Neuronal stem cell (in vitro differentiated cells): ENCODE measurements around the gene C10orf95.

Source experiments
- DNase-seq: peaks from one replicate; pipeline ENCODE4 v3.0.0-alpha.2; 2013; ENCODE audit warnings: low spot score
- H2AFZ ChIP-seq: one replicate; pipeline ENCODE4 v1.6.1; 2013; ENCODE audit warnings: mild to moderate bottlenecking, low read length, inconsistent platforms
- H2AK5ac ChIP-seq: 2 replicates; pipeline ENCODE4 v1.6.1; 2013; ENCODE audit warnings: low read depth, mild to moderate bottlenecking, inconsistent platforms, low read length, moderate library complexity, mixed read lengths
- H2BK120ac ChIP-seq: 2 replicates; pipeline ENCODE4 v1.6.1; 2013; ENCODE audit warnings: low read depth, mild to moderate bottlenecking, inconsistent platforms, low read length, moderate library complexity, mixed read lengths
- H2BK12ac ChIP-seq: one replicate; pipeline ENCODE4 v1.6.1; 2013; ENCODE audit warnings: low read length, inconsistent platforms
- H2BK15ac ChIP-seq: 2 replicates; pipeline ENCODE4 v1.6.1; 2013; ENCODE audit warnings: mild to moderate bottlenecking, low read length, inconsistent platforms, mixed read lengths
- H2BK5ac ChIP-seq: one replicate; pipeline ENCODE4 v1.6.1; 2013; ENCODE audit warnings: inconsistent platforms, mild to moderate bottlenecking, low read length, moderate library complexity
- H3K14ac ChIP-seq: one replicate; pipeline ENCODE4 v1.6.1; 2013; ENCODE audit warnings: low read length, inconsistent platforms
- H3K18ac ChIP-seq: 2 replicates; pipeline ENCODE4 v1.6.1; 2013; ENCODE audit warnings: low read length, inconsistent platforms
- H3K23ac ChIP-seq: 2 replicates; pipeline ENCODE4 v1.6.1; 2013; ENCODE audit warnings: low read depth, mild to moderate bottlenecking, mixed read lengths, low read length, inconsistent platforms; ENCODE audit not compliant: poor library complexity
- H3K27ac ChIP-seq: replicated peaks from 3 replicates; pipeline ENCODE4 v1.5.1; 2013; ENCODE audit warnings: low read length, inconsistent platforms
- H3K27me3 ChIP-seq, 3 experiments: 2 replicates each; pipeline ENCODE4 v1.6.1; 2013; ENCODE audit warnings: low read length in 3 of 3, mild to moderate bottlenecking in 2 of 3, inconsistent platforms in 1 of 3, low read depth in 1 of 3, mixed read lengths in 1 of 3, moderate library complexity in 1 of 3; ENCODE audit not compliant: control insufficient read depth in 3 of 3, insufficient read depth in 3 of 3
- H3K36me3 ChIP-seq, 2 donors: replicated peaks in 1 of 2; 2 replicates each; pipeline ENCODE4 v1.6.1; 2013; ENCODE audit warnings: low read length in 2 of 2; ENCODE audit not compliant: control insufficient read depth in 2 of 2, insufficient read depth in 2 of 2
- H3K4ac ChIP-seq: 2 replicates; pipeline ENCODE4 v1.6.1; 2013; ENCODE audit warnings: inconsistent platforms, mild to moderate bottlenecking, low read length, moderate library complexity
- H3K4me1 ChIP-seq, 2 donors: 1 replicate in 1 of 2; 2 replicates in 1 of 2; pipeline ENCODE4 v1.6.1; 2013; ENCODE audit warnings: low read length in 2 of 2, low read depth in 1 of 2; ENCODE audit not compliant: control insufficient read depth in 2 of 2, insufficient read depth in 1 of 2
- H3K4me2 ChIP-seq: one replicate; pipeline ENCODE4 v1.6.1; 2013; ENCODE audit warnings: mild to moderate bottlenecking, low read length, inconsistent platforms; ENCODE audit not compliant: insufficient read depth, poor library complexity, severe bottlenecking
- H3K4me3 ChIP-seq, 2 donors: 2 replicates each; pipeline ENCODE4 v1.5.1; 2013; ENCODE audit warnings: low read length in 2 of 2, mild to moderate bottlenecking in 2 of 2, inconsistent platforms in 1 of 2, moderate library complexity in 1 of 2
- H3K79me1 ChIP-seq: one replicate; pipeline ENCODE4 v1.6.1; 2013; ENCODE audit warnings: low read depth, mild to moderate bottlenecking, inconsistent platforms, low read length, moderate library complexity
- H3K9ac ChIP-seq: one replicate; pipeline ENCODE4 v1.6.1; 2013; ENCODE audit warnings: mild to moderate bottlenecking, low read depth, low read length, inconsistent platforms; ENCODE audit not compliant: poor library complexity
- H3K9me3 ChIP-seq, 2 donors: replicated peaks in 1 of 2; 2 replicates each; pipeline versions ENCODE3 to v1.6.1; 2013; ENCODE audit warnings: low read length in 2 of 2, mild to moderate bottlenecking in 2 of 2, inconsistent platforms in 1 of 2, low read depth in 1 of 2, mixed read lengths in 1 of 2, moderate library complexity in 1 of 2; ENCODE audit not compliant: control insufficient read depth in 2 of 2, insufficient read depth in 1 of 2
- H4K8ac ChIP-seq: one replicate; pipeline ENCODE4 v1.6.1; 2013; ENCODE audit warnings: low read depth, mild to moderate bottlenecking, inconsistent platforms, low read length, moderate library complexity
- H4K91ac ChIP-seq: one replicate; pipeline ENCODE4 v1.6.1; 2013; ENCODE audit warnings: low read length, low read depth, mild to moderate bottlenecking, inconsistent platforms; ENCODE audit not compliant: poor library complexity
- WGBS, 2 donors: extraction: QIAGEN DNeasy Blood & Tissue Kit; methylation state at CpG; one replicate each; pipeline ENCODE4 v1.1.7; 2013; ENCODE audit warnings: missing lambda C conversion rate in 2 of 2, mixed read lengths in 1 of 2; ENCODE audit not compliant: insufficient read length in 2 of 2, insufficient replicate concordance in 1 of 2; ENCODE audit errors: extremely low coverage in 2 of 2; 5-methylcytosine and 5-hydroxymethylcytosine counted together

Gene C10orf95

GRCh38 chr10:102460836-102461186, 9.5 kb upstream of the C10orf95 start:
- H3K23ac ChIP-seq, result no peak overlapping the region
- no peak overlapping the region for H2BK12ac ChIP-seq
- H3K9ac ChIP-seq, result no peak overlapping the region
- DNase-seq, result no peak
- no peaks in the 10 kb centered on the region for H3K9me3 ChIP-seq
- H3K4me3 ChIP-seq, result peak overlapping the region; percentile 33 to 57
- no CpG with 5 or more reads among the region's 8 CpGs for WGBS, 2 donors
- H4K91ac ChIP-seq, result no peak overlapping the region
- peaks cover 13 to 23% of the 10 kb centered on the region in 2 donors for H3K4me1 ChIP-seq
- no peak overlapping the region for H3K4ac ChIP-seq
- H4K8ac ChIP-seq, result peak overlapping the region; percentile 5
- peak overlapping the region; percentile 89 for H2AFZ ChIP-seq
- no peak overlapping the region for H3K14ac ChIP-seq
- peaks cover 1% of the 10 kb centered on the region for H3K79me1 ChIP-seq
- no peak overlapping the region for H2BK120ac ChIP-seq
- no peak overlapping the region for H3K27ac ChIP-seq
- H3K18ac ChIP-seq, result peak overlapping the region; percentile 31
- no peak overlapping the region for H2BK15ac ChIP-seq
- H3K36me3 ChIP-seq, result no peaks in the 10 kb centered on the region
- no peak overlapping the region for H2AK5ac ChIP-seq
- H2BK5ac ChIP-seq, result no peak overlapping the region
- H3K27me3 ChIP-seq, result peaks cover 0 to 20% (median 0%) of the 10 kb centered on the region in 3 experiments
- H3K4me2 ChIP-seq, result peak overlapping the region; percentile 49

DNA sequence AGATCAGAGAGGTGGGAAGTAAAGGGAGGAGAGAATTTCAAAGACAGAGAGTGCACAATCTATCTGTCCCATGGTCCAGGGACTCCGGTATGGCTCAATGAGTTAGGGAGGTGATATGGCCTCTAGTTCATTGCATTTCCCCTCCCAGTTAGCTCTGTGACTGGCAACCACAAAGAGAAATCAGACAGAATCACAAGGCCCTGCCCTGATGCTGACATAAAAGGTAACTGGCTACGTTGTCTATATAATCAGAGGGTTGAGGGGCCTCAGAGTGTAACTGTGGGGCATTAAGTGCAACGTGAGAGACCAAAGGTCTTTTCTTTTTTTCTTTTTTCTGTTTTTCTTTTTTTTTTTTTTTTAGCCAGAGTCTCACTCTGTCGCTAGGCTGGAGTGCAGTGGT, 7.3 kb upstream of the C10orf95 start:
- Histone ChIP-seq H3K27ac (no peak overlapping the region), H3K4me1 (peaks cover 18 to 23% of the 10 kb centered on the region in 2 donors), H3K4me2 (no peak overlapping the region), H3K36me3 (no peaks in the 10 kb centered on the region), H2BK12ac (no peak overlapping the region), H3K18ac (no peak overlapping the region), H2AFZ (no peak overlapping the region), H3K27me3 (peaks cover 0 to 20% (median 0%) of the 10 kb centered on the region in 3 experiments), H2AK5ac (no peak overlapping the region), H2BK5ac (no peak overlapping the region), H3K9ac (no peak overlapping the region), H2BK15ac (no peak overlapping the region), H2BK120ac (no peak overlapping the region), H3K23ac (no peak overlapping the region), H4K91ac (no peak overlapping the region), H3K9me3 (no peaks in the 10 kb centered on the region), H3K14ac (no peak overlapping the region), H3K4me3 (no peak overlapping the region), H4K8ac (no peak overlapping the region), H3K79me1 (peaks cover 1% of the 10 kb centered on the region), H3K4ac (no peak overlapping the region)
- no peak for DNase-seq
- no CpG with 5 or more reads among the region's 4 CpGs for WGBS, 2 donors

GRCh38 chr10:102457591-102458150, 6.3 kb upstream of the C10orf95 start:
- H2BK15ac ChIP-seq, result no peak overlapping the region
- no peak overlapping the region for H3K14ac ChIP-seq
- no peak overlapping the region for H3K4me2 ChIP-seq
- no peak overlapping the region for H3K4me3 ChIP-seq
- peaks cover 16% of the 10 kb centered on the region in 2 donors for H3K4me1 ChIP-seq
- no peak overlapping the region for H3K9ac ChIP-seq
- H3K36me3 ChIP-seq, result peaks cover 0 to under 1% of the 10 kb centered on the region in 2 donors
- no peak for DNase-seq
- H2AFZ ChIP-seq, result no peak overlapping the region
- H3K27ac ChIP-seq, result no peak overlapping the region
- no CpG with 5 or more reads among the region's 9 CpGs for WGBS, 2 donors
- H3K79me1 ChIP-seq, result no peaks in the 10 kb centered on the region
- no peak overlapping the region for H2AK5ac ChIP-seq
- no peak overlapping the region for H4K8ac ChIP-seq
- no peak overlapping the region for H2BK120ac ChIP-seq
- H3K27me3 ChIP-seq, result peaks cover 0 to 13% (median 0%) of the 10 kb centered on the region in 3 experiments
- no peak overlapping the region for H2BK5ac ChIP-seq
- no peak overlapping the region for H3K4ac ChIP-seq
- no peaks in the 10 kb centered on the region for H3K9me3 ChIP-seq
- no peak overlapping the region for H4K91ac ChIP-seq
- no peak overlapping the region for H3K18ac ChIP-seq
- H2BK12ac ChIP-seq, result no peak overlapping the region
- H3K23ac ChIP-seq, result no peak overlapping the region

- Histone ChIP-seq H3K4me1 (peaks cover 10 to 16% of the 10 kb centered on the region in 2 donors), H4K8ac (no peak overlapping the region), H3K27me3 (no peaks in the 10 kb centered on the region), H2BK12ac (no peak overlapping the region), H3K79me1 (no peaks in the 10 kb centered on the region), H3K4ac (no peak overlapping the region), H3K4me2 (no peak overlapping the region), H3K14ac (no peak overlapping the region), H2AFZ (no peak overlapping the region), H3K23ac (no peak overlapping the region), H3K9me3 (no peaks in the 10 kb centered on the region), H3K4me3 (no peak overlapping the region), H2BK5ac (no peak overlapping the region), H3K18ac (no peak overlapping the region), H3K36me3 (peaks cover 0 to 4% of the 10 kb centered on the region in 2 donors), H2AK5ac (no peak overlapping the region), H4K91ac (no peak overlapping the region), H3K27ac (no peak overlapping the region), H2BK15ac (no peak overlapping the region), H2BK120ac (no peak overlapping the region), H3K9ac (no peak overlapping the region)
- WGBS, 2 donors, result no CpG with 5 or more reads among the region's 7 CpGs
- no peak for DNase-seq
Measured at GRCh38 chr10:102455893-102456471, 4.6 kb upstream of the C10orf95 start.
